GM18505 (cell line): Measurements from ENCODE around the gene KDM5A.
"Not testable (repeated sequence)": the region's sequence is repeated elsewhere in the genome, so short reads cannot be mapped to it uniquely, and the experiment has no call there.

Source experiments
- ATAC-seq: cut with Tn5 transposase; IDR thresholded peaks from one replicate; pipeline ENCODE4 v1.9.1; 2021; ENCODE audit not compliant: unreplicated experiment
- POLR2A ChIP-seq: IDR thresholded peaks from 4 replicates; pipeline ENCODE4 v1.6.1; 2011; ENCODE audit warnings: borderline replicate concordance; ENCODE audit not compliant: insufficient read depth, insufficient read length; ENCODE audit errors: extremely low read depth

Gene KDM5A

DNA sequence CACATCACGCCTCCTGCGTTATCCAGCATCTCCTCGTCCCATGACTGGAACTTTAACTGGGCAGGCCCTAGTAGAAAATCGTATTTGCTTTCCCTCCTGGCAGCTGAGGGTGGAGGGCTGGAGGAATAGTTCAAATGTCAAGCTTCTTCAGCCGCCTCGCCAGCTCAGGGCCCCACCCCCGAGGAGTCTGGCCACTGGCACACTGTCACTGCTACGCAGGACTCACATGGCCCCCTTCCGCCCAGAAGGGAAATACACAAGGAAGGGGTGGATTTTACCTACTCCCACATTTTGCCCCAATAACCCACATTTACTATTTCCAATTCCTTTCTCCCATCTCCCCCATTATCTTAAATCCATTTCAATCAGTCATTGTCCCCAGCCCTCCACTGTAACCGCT lies 135.1 kb downstream of the KDM5A start:
- ATAC-seq: no peak
- TF ChIP-seq POLR2A: no peak

DNA sequence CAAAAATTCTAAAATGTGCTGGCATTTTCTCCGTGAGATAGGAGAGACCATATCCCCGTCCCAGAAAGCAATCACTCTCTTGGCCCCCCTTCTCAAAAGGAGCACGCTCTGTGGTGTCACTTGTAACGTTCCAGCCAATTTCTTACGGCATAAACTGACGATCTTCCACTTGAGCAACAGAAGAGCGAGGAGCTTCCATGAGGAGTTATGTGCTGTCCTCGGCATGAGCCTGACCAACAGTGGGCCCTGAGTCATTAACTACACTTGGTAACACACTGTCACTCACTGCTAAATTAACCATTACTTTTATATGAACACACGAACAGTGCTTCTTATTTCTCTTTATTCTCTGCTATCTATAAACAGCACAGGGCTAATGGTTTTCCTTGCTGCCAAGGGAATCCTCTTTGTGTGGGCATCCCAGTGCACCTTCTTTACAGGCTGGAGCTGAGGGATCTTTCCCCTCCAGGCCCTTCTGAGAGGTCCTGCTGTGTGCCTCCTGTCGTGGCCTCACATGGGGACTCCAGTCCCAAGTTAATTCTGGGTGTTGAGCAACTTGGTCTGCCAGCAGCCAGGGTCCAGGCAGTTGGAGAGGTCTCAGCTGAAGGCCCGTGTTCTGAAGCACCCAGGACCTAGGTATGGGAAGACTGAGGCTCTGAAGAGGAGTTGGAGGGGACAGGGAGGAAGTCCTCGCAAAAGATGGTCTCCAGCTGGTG lies 135.8 kb downstream of the KDM5A start:
- ATAC-seq: no peak
- no peak for TF ChIP-seq POLR2A

DNA sequence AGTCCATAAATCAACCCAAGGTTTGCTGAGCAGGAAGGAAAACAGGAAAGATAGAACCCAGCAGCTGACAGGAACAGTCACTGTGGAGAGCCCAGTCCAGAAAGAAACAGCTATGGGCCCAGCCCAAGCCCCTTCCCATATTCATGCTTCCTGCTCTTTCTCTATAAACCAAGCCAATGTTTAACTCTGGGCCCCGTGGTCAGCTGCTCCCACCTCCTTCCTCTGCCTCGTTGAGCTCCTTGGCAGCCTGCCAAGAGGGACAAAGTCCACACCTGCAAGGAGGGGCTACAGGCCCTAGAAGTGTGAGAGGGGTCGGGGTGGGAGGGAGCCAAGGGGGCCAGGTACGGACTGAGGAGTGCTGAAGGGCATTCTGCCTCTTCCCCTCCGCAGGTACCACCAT lies 136.5 kb downstream of the KDM5A start:
- TF ChIP-seq POLR2A: no peak
- no peak for ATAC-seq

DNA sequence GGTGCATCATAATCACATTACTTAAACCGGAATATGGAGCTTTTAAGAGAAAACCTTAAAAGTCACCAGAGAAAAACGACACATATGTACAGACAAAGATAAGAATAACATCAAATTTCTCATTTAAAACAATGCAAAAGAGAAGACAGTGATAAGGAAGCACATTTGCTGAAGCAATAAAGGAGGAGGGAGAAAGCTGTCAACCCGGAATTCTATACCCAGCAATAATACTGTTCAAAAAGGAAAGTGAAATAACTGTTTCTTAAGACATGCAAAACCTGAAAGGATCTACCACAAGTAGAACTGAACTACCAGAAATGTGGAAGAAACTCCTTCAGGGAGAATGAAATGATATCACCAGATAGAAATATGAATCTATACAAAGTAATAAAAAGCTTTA lies 141.8 kb downstream of the KDM5A start:
- TF ChIP-seq POLR2A: no peak
- ATAC-seq: no peak

DNA sequence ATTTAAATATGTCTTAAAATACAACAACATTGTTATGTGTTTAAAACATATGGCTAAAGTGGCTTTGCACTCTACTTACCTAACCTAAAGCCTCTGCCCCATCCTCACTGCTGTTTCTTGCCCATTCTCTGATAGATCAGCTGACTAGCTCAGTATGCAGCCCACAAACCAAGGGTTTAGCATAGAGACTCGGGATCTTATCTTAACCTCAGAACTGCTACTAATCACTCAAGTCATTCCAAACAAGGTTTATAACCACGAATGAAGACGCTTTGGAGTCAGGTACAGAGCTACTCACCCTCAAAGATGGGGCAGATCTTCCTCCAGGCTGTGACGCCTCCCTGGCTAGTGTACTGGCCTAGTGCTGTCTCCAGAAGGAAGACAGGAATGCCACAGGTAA lies 145.7 kb downstream of the KDM5A start:
- no peak for ATAC-seq
- no peak for TF ChIP-seq POLR2A

DNA sequence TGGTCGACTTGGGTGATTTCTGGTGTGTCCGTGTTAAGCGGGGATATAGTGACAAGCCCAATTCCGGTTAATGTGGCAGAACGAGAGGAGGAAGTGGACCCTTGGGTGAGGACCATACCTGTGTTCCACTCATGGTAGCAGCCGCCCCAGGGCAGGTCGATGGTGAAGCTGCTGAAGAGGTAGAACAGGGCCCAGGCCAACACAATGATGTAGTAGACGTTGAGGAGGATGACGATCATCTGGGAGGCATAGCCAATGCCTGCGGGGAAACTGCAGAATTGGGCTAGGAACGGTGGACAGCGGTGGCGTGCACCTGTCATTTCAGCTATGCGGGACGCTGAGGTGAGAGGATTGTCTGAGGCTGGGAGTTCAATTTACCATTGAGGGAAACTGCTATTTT lies 146.6 kb downstream of the KDM5A start:
- ATAC-seq: no peak
- no peak for TF ChIP-seq POLR2A

DNA sequence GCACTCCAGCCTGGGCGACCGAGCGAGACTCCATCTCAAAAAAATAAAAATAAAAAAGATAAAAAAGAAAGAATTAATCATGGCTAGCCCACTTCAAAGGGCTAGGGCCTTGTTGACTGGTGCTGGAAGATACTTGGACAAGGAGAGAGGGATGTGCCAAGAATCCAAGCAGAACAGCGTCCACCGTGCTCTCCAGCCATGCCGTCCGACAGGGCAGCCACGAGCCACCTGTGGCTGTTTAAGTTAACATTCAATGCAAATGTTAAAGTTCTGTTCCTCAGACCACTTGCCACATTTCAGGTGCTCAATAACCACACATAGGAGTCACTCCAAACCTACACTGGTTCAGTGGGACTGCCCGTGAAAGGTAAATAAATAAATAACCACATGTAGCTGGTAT lies 147.9 kb downstream of the KDM5A start:
- TF ChIP-seq POLR2A: no peak
- no peak for ATAC-seq

DNA sequence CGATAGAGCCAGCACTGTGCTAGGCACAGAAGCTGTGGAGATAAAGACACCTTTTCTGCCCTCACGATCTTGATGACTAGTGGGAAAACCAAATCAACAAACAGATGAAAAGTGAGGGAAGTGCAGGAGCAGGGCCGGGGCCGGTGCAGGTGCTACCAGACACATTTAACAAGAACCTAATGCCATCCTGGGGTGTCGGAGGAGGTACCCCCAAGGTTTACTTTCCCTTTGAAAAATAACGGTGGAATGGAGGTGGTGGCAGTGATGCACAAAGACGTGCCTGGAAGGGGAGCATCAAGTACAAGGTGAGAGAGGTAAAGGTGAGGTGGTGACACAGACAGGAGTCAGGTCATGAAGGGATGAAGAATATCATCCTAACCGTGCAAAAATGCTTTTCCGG lies 148.6 kb downstream of the KDM5A start:
- TF ChIP-seq POLR2A: no peak
- no peak for ATAC-seq

DNA sequence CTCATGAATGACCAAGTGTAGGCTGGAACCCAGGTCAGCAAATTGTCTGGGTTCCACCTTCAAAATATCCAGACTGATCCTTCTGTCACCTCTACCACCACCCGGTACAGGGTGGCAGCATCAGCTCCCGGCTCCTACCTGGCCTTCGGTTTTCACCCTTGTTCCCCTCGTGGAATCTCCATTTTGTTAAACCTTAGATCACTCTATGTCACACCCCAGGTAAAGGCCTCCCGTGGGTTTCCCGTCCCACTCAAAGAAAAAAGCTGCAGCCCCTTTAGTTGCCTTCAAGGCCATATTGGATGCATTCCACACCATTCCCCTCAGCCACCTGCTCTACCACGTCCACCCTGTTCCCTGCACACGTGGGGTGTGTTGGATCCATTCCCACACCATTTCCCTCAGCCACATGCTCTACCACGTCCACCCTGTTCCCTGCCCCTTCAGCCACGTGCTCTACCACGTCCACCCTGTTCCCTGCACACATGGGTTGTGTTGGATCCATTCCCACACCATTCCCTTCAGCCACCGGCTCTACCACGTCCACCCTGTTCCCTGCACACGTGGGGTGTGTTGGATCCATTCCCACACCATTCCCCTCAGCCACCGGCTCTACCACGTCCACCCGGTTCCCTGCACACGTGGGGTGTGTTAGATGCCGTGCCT lies 150.3 kb downstream of the KDM5A start:
- no peak for ATAC-seq
- no peak for TF ChIP-seq POLR2A

DNA sequence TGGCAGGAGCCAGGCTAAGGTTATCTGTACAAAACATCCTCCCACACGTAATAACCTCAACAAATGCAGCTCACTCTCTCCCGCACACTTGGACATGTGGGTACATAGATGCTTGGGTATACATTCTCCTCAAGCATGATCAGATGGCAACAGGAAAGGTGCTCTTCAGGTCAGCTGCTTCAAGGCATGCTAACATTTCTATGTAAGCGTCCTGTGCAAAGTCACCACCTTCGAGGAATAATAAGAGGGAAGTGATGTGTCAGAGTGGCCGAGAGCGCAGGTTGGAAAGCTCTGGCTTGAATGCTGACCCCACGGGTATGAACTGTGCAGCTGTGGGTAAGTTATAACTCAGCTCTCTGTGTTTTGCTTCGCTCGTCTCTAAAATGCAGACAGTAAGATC lies 151.0 kb downstream of the KDM5A start:
- TF ChIP-seq POLR2A: no peak
- no peak for ATAC-seq

DNA sequence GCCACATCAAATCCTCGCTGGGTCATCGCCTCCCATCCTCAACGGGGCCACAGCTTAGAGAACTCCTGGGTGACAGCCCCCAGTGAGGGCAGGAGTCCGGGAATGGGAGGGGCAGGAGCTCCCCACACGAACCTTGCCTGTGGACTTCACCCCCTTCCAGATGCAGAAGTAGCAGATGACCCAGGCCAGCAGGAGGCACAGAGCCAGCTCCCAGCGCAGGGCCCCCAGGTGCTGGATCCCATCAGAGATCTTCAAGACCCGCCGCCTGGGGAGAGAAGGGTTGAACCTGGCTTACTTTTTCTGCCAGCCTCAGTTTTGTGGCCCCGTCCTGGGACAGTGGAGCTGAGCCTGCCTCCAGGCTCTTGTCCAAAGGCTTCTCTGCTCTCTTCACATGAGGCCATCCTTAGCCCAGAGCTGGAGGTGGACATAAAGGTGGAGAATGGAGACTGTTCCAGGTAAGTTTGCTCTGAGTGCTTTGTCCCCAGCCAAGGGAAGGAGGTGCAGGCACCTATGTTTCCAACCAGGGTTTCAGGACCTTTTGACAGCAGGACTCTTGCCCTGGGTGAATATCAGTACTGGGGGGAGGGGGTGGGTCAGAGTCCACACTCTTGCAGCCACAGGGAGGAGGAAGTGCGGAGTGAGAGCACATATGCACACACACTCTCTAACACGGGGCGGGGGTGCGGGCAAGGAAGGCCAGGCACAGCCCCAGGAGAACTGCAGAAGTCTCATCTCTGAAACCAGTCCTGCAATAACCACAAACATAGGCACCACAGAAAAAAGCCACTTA lies 151.9 kb downstream of the KDM5A start:
- TF ChIP-seq POLR2A: no peak
- no peak for ATAC-seq

DNA sequence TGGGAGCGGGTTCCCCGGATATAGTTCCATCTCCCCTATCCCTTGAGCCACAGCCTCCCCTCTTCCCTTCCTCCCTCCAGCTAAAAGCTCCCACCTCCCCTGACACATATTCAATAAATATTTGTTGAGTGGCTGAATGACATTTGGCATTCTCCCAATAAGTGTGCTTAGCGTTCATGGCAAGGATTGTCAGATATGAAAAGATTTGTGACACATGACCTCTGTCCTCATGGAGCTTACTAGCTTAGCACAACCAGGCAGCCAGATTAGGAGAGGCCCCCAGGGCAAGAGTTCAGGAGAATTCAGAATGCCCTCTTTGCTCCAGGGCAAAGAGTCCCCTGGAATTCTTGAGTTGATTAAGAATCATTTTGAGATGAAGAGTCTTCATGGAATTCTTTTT lies 152.7 kb downstream of the KDM5A start:
- ATAC-seq: no peak
- TF ChIP-seq POLR2A: no peak

DNA sequence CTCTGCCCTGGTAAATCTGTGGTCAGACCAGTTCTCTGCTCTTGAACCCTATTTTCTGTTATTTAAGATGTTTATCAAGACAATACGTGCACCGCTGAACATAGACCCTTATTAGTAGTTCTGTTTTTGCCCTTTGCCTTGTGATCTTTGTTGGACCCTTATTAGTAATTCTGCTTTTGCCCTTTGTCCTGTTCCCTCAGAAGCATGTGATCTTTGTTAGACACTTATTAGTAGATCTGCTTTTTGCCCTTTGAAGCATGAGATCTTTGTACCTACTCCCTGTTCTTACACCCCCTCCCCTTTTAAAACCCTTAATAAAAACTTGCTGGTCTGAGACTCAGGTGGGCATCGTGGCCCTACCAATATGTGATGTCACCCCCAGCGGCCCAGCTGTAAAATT lies 153.2 kb downstream of the KDM5A start:
- ATAC-seq: not testable (repeated sequence)

DNA sequence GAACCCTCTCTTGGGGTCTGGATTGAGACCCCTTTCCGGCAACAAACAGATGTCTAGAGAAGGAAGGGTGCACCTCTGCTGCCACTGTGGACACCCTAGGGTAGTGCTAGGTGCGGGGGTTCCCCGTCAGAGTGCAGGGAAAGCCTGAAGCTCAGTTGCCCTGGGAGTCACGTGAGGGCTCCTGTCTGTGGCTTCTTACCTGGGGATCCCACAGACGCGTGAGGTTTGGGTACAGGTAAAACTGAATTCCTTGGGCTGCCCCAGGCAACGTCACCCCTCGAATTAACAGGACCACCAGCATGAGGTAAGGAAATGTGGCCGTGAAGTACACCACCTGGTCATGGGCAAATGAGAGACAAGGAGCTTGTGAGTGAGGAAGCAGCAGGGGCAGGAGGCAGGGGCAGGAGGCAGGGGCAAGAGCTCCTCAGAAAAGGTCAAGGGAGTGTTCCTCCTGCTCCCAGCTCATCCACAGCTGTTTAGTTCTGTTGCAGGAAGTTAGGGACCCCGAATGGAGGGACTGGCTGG lies 154.2 kb downstream of the KDM5A start:
- no peak for TF ChIP-seq POLR2A
- ATAC-seq: no peak
